Spleen (tissue), 11 donors: ENCODE data around the gene HSPA1L. TPM values are rescaled to one million over a fixed set of nuclear protein-coding genes. Genes with fewer than 3 reads are reported as not detected.
"Not testable (repeated sequence)": the region's sequence is repeated elsewhere in the genome, so short reads cannot be mapped to it uniquely, and the experiment has no call there.

ENCODE experiments used
- DNase-seq: peaks from one replicate; pipeline ENCODE4 v3.0.0-alpha.2; 2020
- H3K27ac ChIP-seq, 8 donors: fragments of 200-600 bp; sonication (generic) in 7 of 8; 1 replicate in 4 of 8; 2 replicates in 4 of 8; pipeline versions ENCODE4 v1.5.0 to v1.8.0; 2016 to 2021; ENCODE audit warnings: inconsistent platforms in 4 of 8, mild to moderate bottlenecking in 4 of 8, moderate library complexity in 1 of 8
- H3K27me3 ChIP-seq, 7 donors: fragments of 200-600 bp; sonication (generic) in 6 of 7; replicated peaks in 1 of 7; 1 replicate in 4 of 7; 2 replicates in 3 of 7; pipeline versions ENCODE4 v1.5.0 to v1.8.0; 2016 to 2021; ENCODE audit warnings: inconsistent platforms in 3 of 7, mild to moderate bottlenecking in 1 of 7
- H3K36me3 ChIP-seq, 6 donors: fragments of 200-600 bp; sonication (generic) in 5 of 6; 1 replicate in 4 of 6; 2 replicates in 2 of 6; pipeline versions ENCODE4 v1.5.0 to v1.8.0; 2016 to 2021; ENCODE audit warnings: inconsistent platforms in 2 of 6
- H3K4me1 ChIP-seq, 6 donors: fragments of 200-600 bp; sonication (generic) in 5 of 6; 1 replicate in 3 of 6; 2 replicates in 3 of 6; pipeline versions ENCODE4 v1.5.0 to v1.8.0; 2016 to 2021; ENCODE audit warnings: inconsistent platforms in 3 of 6
- H3K4me3 ChIP-seq, 8 donors: fragments of 200-600 bp; sonication (generic) in 7 of 8; 1 replicate in 4 of 8; 2 replicates in 4 of 8; pipeline versions ENCODE4 v1.5.0 to v1.8.0; 2016 to 2021; ENCODE audit warnings: inconsistent platforms in 4 of 8, mild to moderate bottlenecking in 4 of 8, moderate library complexity in 2 of 8
- H3K9me3 ChIP-seq, 8 donors: fragments of 200-600 bp; sonication (generic) in 7 of 8; 1 replicate in 4 of 8; 2 replicates in 4 of 8; pipeline versions ENCODE4 v1.5.0 to v1.8.0; 2016 to 2021; ENCODE audit warnings: inconsistent platforms in 4 of 8
- POLR2A ChIP-seq, 3 donors: fragments of 450-650 bp; IDR thresholded peaks; one replicate each; pipeline ENCODE4 v1.5.1; 2017; ENCODE audit warnings: antibody characterized with exemption in 3 of 3, mild to moderate bottlenecking in 1 of 3
- POLR2AphosphoS5 ChIP-seq, 3 donors: sonication (generic); formaldehyde crosslinking; IDR thresholded peaks; one replicate each; pipeline ENCODE4 v1.5.1; 2017; ENCODE audit warnings: antibody characterized with exemption in 3 of 3
- WGBS, 5 donors: extraction: QIAGEN DNeasy Blood & Tissue Kit in 3 of 5; methylation state at CpG; one replicate each; pipeline versions ENCODE4 v1.1.5 to v1.1.7; 2013 to 2018; 5-methylcytosine and 5-hydroxymethylcytosine counted together
- intact Hi-C: fragments of 100-400 bp; cut with DNase I; formaldehyde crosslinking; loops from one replicate; pipeline ENCODE4 v1.15.0; 2023; ENCODE audit warnings: low total_unique reads
- polyA plus RNA-seq, 3 donors: library from polyadenylated mRNA; stranded (reverse); fragments of 200-250 nt; gene quantifications; one replicate each; pipeline ENCODE4 v1.2.1, GENCODE V29; 2013
- total RNA-seq, 7 donors: library from RNA; depleted of rRNA in 3 of 7; stranded (reverse); fragments of >200 nt in 3 of 7; fragmentation: NEBNext Ultra II Directional in 4 of 7; extraction: Animal tissue kit (Norgen Biotek cat#: 25700) in 4 of 7; gene quantifications; one replicate each; pipeline versions ENCODE4 v1.1.0 to v1.2.1, GENCODE V29; 2016 to 2021
- TF ChIP-seq, protein P1 (sequence below), 11 experiments: fragments of 200-600 bp in 7 of 11; fragments of 450-650 bp in 4 of 11; sonication (generic) in 4 of 11; IDR thresholded peaks in 8 of 11; conservative IDR thresholded peaks in 3 of 11; 1 replicate in 7 of 11; 2 replicates in 4 of 11; pipeline versions ENCODE4 v1.4.0 to v1.8.0; 2016 to 2021; ENCODE audit warnings: antibody characterized with exemption in 11 of 11, inconsistent platforms in 4 of 11, mild to moderate bottlenecking in 1 of 11
- donor health status: healthy with polysubstance abuse.
- donor health status: DM: no; HTN: no; CAD: no; lungs with moderate emphysema.
- donor health status: DM: no; HTN: no; CAD: no.
- donor health status: Bipolar disorder and iron deficiency.
- donor health status: healthy.
- donor health status: DM: no; HTN: no; CAD: no.
- donor health status: DM: yes; HTN: yes; CAD: no.

Gene HSPA1L
- total and polyA plus RNA-seq, 10 donors, result 0.93 to 3.7 (median 2.9) TPM

DNA sequence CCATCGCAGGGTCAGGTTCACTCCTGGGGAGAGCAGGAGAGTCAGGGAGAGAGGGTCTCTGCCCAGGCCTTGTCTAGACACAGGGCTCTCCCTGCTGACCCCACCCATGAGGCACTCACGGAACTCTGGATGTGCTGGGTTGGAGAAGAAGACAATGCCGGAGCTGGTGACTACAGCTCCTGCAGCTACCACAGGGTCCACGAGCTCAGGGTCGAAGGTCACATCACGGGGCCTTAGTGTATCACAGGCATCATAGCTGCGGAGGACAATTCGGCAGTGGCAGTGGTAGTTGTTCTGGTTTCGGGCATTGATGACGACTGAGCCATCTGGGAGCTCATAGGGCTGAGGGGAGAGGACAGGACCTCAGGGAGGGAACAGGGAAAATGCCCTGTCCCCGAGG lies 44.8 kb upstream of the HSPA1L start:
- intact Hi-C loops, result no loop called here
- DNase-seq, result no peak
- Histone ChIP-seq H3K36me3 (peaks cover 3 to 59% (median 39%) of the 10 kb centered on the region in 6 donors), H3K27me3 (no peaks in the 10 kb centered on the region), H3K27ac (no peak overlapping the region), H3K9me3 (no peaks in the 10 kb centered on the region), H3K4me1 (peaks cover 14 to 39% (median 27%) of the 10 kb centered on the region in 6 donors), H3K4me3 (no peak overlapping the region)
- 88 to 95% (median 94%) methylated on average over 8 to 11 of the region's 11 CpGs for WGBS, 5 donors
- TF ChIP-seq, protein P1, sequence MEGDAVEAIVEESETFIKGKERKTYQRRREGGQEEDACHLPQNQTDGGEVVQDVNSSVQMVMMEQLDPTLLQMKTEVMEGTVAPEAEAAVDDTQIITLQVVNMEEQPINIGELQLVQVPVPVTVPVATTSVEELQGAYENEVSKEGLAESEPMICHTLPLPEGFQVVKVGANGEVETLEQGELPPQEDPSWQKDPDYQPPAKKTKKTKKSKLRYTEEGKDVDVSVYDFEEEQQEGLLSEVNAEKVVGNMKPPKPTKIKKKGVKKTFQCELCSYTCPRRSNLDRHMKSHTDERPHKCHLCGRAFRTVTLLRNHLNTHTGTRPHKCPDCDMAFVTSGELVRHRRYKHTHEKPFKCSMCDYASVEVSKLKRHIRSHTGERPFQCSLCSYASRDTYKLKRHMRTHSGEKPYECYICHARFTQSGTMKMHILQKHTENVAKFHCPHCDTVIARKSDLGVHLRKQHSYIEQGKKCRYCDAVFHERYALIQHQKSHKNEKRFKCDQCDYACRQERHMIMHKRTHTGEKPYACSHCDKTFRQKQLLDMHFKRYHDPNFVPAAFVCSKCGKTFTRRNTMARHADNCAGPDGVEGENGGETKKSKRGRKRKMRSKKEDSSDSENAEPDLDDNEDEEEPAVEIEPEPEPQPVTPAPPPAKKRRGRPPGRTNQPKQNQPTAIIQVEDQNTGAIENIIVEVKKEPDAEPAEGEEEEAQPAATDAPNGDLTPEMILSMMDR (IDR thresholded peaks at IDR 0.05 in 8 of 11, conservative IDR thresholded peaks at IDR 0.05 in 3 of 11), result no peak
- TF ChIP-seq POLR2AphosphoS5 (IDR thresholded peaks at IDR 0.05) (no peak), POLR2A (IDR thresholded peaks at IDR 0.05) (no peak)

DNA sequence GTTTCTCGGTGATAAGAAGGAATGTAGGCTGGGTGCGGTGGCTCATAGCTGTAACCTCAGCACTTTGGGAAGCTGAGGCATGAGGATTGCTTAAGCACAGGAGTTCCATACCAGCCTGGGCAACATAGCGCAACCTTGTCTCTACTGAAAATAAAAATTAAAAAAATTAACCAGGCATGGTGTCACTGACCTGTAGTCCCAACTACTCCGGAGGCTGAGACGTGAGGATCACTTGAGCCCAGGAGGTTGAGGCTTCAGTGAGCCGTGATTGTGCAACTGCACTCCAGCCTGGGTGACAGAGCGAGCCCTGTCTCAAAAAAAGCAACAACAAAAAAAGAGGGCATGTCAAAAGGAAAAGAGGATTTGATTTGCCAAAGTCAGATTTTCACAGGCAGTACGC lies 43.6 kb upstream of the HSPA1L start:
- peaks cover 3 to 59% (median 39%) of the 10 kb centered on the region in 6 donors for H3K36me3 ChIP-seq
- TF ChIP-seq POLR2AphosphoS5 (IDR thresholded peaks at IDR 0.05), result no peak
- TF ChIP-seq POLR2A (IDR thresholded peaks at IDR 0.05), result no peak
- TF ChIP-seq, protein P1 (IDR thresholded peaks at IDR 0.05 in 8 of 11, conservative IDR thresholded peaks at IDR 0.05 in 3 of 11), result no peak
- no peaks in the 10 kb centered on the region for H3K9me3 ChIP-seq
- H3K4me3 ChIP-seq, result no peak overlapping the region
- 85 to 95% (median 94%) methylated on average over 8 of the region's 8 CpGs for WGBS, 5 donors
- DNase-seq, result no peak
- no peaks in the 10 kb centered on the region for H3K27me3 ChIP-seq
- H3K27ac ChIP-seq, result no peak overlapping the region
- H3K4me1 ChIP-seq, result peaks cover 9 to 27% (median 17%) of the 10 kb centered on the region in 6 donors
- intact Hi-C loops, result no loop called here

DNA sequence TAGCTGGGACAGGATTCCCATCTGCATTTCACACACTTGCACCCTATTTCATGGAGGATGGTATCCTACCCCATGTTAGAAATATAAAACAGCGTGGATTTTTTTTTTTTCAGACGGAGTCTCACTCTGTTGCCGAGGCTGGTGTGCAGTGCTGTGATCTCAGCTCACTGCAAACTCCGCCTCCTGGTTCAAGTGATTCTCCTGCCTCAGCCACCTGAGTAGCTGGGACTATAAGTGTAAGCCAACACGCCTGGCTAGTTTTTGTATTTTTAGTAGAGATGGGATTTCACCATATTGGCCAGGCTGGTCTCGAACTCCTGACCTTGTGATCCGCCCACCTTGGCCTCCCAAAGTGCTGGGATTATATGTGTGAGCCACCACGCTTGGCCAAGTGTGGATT lies 42.7 kb upstream of the HSPA1L start:
- DNase-seq, intact Hi-C loops, H3K27ac ChIP-seq, H3K4me3 ChIP-seq, H3K27me3 ChIP-seq, H3K9me3 ChIP-seq: not testable (repeated sequence)
- H3K36me3 ChIP-seq, result peaks cover 3 to 59% (median 39%) of the 10 kb centered on the region in 6 donors
- peaks cover 8 to 20% (median 10%) of the 10 kb centered on the region in 6 donors for H3K4me1 ChIP-seq
- WGBS, 5 donors, result 91 to 97% (median 95%) methylated on average over 8 of the region's 8 CpGs

DNA sequence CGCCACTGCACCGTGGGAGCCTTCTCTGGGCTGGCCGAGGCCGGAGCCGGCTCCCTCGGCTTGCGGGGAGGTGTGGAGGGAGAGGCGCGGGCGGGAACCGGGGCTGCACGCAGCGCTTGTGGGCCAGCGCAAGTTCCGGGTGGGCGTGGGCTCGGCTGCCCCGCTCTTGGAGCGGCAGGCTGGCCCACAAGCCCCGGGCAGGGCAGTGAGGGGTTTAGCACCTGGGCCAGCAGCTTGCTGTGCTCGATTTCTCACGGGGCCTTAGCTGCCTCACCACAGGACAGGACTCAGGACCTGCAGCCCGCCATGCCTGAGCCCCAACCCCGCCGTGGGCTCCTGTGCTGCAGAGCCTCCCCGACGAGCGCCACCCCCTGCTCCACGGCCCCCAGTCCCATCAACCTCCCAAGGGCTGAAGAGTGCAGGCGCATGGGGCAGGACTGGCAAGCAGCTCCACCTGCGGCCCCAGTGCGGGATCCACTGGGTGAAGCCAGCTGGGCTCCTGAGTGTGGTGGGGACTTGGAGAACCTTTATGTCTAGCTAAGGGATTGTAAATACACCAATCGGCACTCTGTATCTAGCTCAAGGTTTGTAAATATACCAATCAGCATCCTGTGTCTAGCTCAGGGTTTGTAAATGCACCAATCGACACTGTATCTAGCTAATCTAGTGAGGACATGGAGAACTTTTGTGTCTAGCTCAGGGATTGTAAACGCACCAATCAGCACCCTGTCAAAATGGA lies 37.1 kb upstream of the HSPA1L start:
- peaks cover 0 to 17% (median 2%) of the 10 kb centered on the region in 6 donors for H3K36me3 ChIP-seq
- H3K4me1 ChIP-seq, H3K27ac ChIP-seq, H3K27me3 ChIP-seq, H3K4me3 ChIP-seq, intact Hi-C loops, H3K9me3 ChIP-seq, DNase-seq: not testable (repeated sequence)
- WGBS, 5 donors, result 90 to 93% (median 91%) methylated on average over 25 to 35 of the region's 35 CpGs

DNA sequence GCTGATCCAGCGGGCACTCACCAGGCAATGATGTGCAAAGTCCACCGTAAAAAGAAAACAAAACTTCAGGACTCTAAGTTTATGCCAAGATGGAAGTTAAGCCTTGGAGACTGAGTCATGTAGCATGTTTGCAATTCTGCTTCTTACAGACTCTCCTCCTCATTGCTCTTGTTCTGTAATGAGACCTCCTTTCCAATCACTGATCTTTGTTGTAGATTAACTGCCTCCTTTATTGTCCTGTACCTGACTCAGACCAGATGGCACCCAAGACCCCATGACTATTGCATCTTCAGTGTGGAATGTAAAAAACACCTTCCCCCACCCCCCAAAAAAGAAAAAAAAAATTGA lies 36.4 kb upstream of the HSPA1L start:
- Histone ChIP-seq H3K27me3 (no peaks in the 10 kb centered on the region), H3K27ac (no peak overlapping the region), H3K36me3 (peaks cover 0 to 10% (median 0%) of the 10 kb centered on the region in 6 donors), H3K9me3 (no peaks in the 10 kb centered on the region), H3K4me3 (no peak overlapping the region), H3K4me1 (no peaks in the 10 kb centered on the region)
- intact Hi-C loops, result no loop called here
- no peak for TF ChIP-seq POLR2AphosphoS5 (IDR thresholded peaks at IDR 0.05)
- TF ChIP-seq POLR2A (IDR thresholded peaks at IDR 0.05), result no peak
- TF ChIP-seq, protein P1 (IDR thresholded peaks at IDR 0.05 in 8 of 11, conservative IDR thresholded peaks at IDR 0.05 in 3 of 11), result no peak
- 84 to 96% (median 92%) methylated on average over 2 of the region's 2 CpGs for WGBS, 5 donors
- DNase-seq, result no peak
